Activated T-cell treated with anti-CD3 and anti-CD28 coated beads, Interleukin-2, amount 50 U/mL, for 4 hours (primary cell): ENCODE measurements around the gene TTLL13. TPM values are rescaled to one million over a fixed set of nuclear protein-coding genes. Genes with fewer than 3 reads are reported as not detected.

Source experiments
- ATAC-seq, 2 donors: fragments of 200-7000 bp; cut with Tn5 transposase; one replicate each; pipeline ENCODE4 v1.10.0; 2021
- DNase-seq: peaks from one replicate; pipeline ENCODE4 v3.0.0-alpha.2; 2020
- H3K27me3 Mint-ChIP-seq: one replicate; pipeline ENCODE4 v1.8.0; 2021; ENCODE audit warnings: low read depth, mixed read lengths
- H3K36me3 Mint-ChIP-seq: one replicate; pipeline ENCODE4 v1.8.0; 2022; ENCODE audit warnings: mixed read lengths; ENCODE audit not compliant: insufficient read depth
- H3K4me1 Mint-ChIP-seq: one replicate; pipeline ENCODE4 v1.8.0; 2021; ENCODE audit warnings: low read depth, mixed read lengths
- H3K4me3 Mint-ChIP-seq: one replicate; pipeline ENCODE4 v1.8.0; 2021; ENCODE audit warnings: mild to moderate bottlenecking, moderate library complexity, mixed read lengths
- H3K9me3 Mint-ChIP-seq: one replicate; pipeline ENCODE4 v1.8.0; 2021; ENCODE audit warnings: mixed read lengths
- total RNA-seq, 3 donors: library from RNA; stranded (reverse); gene quantifications; one replicate each; pipeline ENCODE4 v1.2.1, GENCODE V29; 2021

TTLL13 gene
- total RNA-seq, 3 donors from 2014 or later = 0.19 to 0.95 TPM; not detected in 1

GRCh38 chr15:90227336-90227735 is 22.0 kb upstream of the TTLL13 start:
- Mint-ChIP-seq H3K9me3 (no peaks in the 10 kb centered on the region), H3K4me1 (peaks cover 35% of the 10 kb centered on the region), H3K36me3 (peaks cover 25% of the 10 kb centered on the region), H3K4me3 (no peak overlapping the region), H3K27me3 (no peaks in the 10 kb centered on the region)
- ATAC-seq = no peak
- no peak for DNase-seq

- DNase-seq (no peak), ATAC-seq (no peak)
- Mint-ChIP-seq H3K4me1 (peaks cover 39% of the 10 kb centered on the region), H3K27me3 (no peaks in the 10 kb centered on the region), H3K36me3 (peaks cover 25% of the 10 kb centered on the region), H3K4me3 (no peak overlapping the region), H3K9me3 (no peaks in the 10 kb centered on the region)
These were observed 21.3 kb upstream of the TTLL13 start for GRCh38 chr15:90227816-90228772.

GRCh38 chr15:90228960-90229359 is 20.4 kb upstream of the TTLL13 start:
- Mint-ChIP-seq H3K27me3 (no peaks in the 10 kb centered on the region), H3K4me1 (peaks cover 39% of the 10 kb centered on the region), H3K36me3 (peaks cover 25% of the 10 kb centered on the region), H3K9me3 (no peaks in the 10 kb centered on the region), H3K4me3 (no peak overlapping the region)
- no peak for DNase-seq
- ATAC-seq = no peak

- H3K9me3 Mint-ChIP-seq = no peaks in the 10 kb centered on the region
- ATAC-seq = no peak
These were observed 19.3 kb upstream of the TTLL13 start for GRCh38 chr15:90230071-90230494.

GRCh38 chr15:90230610-90231009 is 18.7 kb upstream of the TTLL13 start:
- no peaks in the 10 kb centered on the region for H3K27me3 Mint-ChIP-seq
- H3K4me3 Mint-ChIP-seq = peak overlapping the region; percentile 94
- no peak for DNase-seq
- no peaks in the 10 kb centered on the region for H3K9me3 Mint-ChIP-seq
- peaks cover 49% of the 10 kb centered on the region for H3K4me1 Mint-ChIP-seq
- peaks cover 25% of the 10 kb centered on the region for H3K36me3 Mint-ChIP-seq
- ATAC-seq = no peak

More at GRCh38 chr15:90230071-90230494, 19.3 kb upstream of the TTLL13 start:
- no peaks in the 10 kb centered on the region for H3K27me3 Mint-ChIP-seq
- H3K36me3 Mint-ChIP-seq = peaks cover 25% of the 10 kb centered on the region
- DNase-seq = no peak
- H3K4me1 Mint-ChIP-seq = peaks cover 47% of the 10 kb centered on the region
- H3K4me3 Mint-ChIP-seq = peak overlapping the region; percentile 94

- peaks cover 49% of the 10 kb centered on the region for H3K4me1 Mint-ChIP-seq
- H3K4me3 Mint-ChIP-seq = peak overlapping the region; percentile 94
- no peaks in the 10 kb centered on the region for H3K9me3 Mint-ChIP-seq
- H3K36me3 Mint-ChIP-seq = peaks cover 25% of the 10 kb centered on the region
- DNase-seq (peak; percentile 66), ATAC-seq (peak; percentile 36 to 38)
- no peaks in the 10 kb centered on the region for H3K27me3 Mint-ChIP-seq
These were observed 18.0 kb upstream of the TTLL13 start for GRCh38 chr15:90231028-90232017.

- H3K9me3 Mint-ChIP-seq = no peaks in the 10 kb centered on the region
- no peak for ATAC-seq
- DNase-seq = no peak
- peaks cover 25% of the 10 kb centered on the region for H3K36me3 Mint-ChIP-seq
- H3K4me1 Mint-ChIP-seq = peaks cover 49% of the 10 kb centered on the region
- H3K4me3 Mint-ChIP-seq = peak overlapping the region; percentile 94
- H3K27me3 Mint-ChIP-seq = no peaks in the 10 kb centered on the region
These were observed 17.2 kb upstream of the TTLL13 start for GRCh38 chr15:90232196-90232595.

GRCh38 chr15:90232941-90233386 is 16.4 kb upstream of the TTLL13 start:
- Mint-ChIP-seq H3K27me3 (no peaks in the 10 kb centered on the region), H3K36me3 (peaks cover 26% of the 10 kb centered on the region), H3K9me3 (no peaks in the 10 kb centered on the region), H3K4me3 (peak overlapping the region; percentile 94), H3K4me1 (peaks cover 49% of the 10 kb centered on the region)
- ATAC-seq = no peak
- no peak for DNase-seq

GRCh38 chr15:90233387-90234095 is 15.8 kb upstream of the TTLL13 start, which contains the start of gene CIB1:
Gene CIB1 (minus strand): TSS chr15:90233941. CDS start chr15:90233885, 56 bp downstream.
- H3K4me1 Mint-ChIP-seq = peaks cover 49% of the 10 kb centered on the region

GRCh38 chr15:90234096-90234988 is 15.0 kb upstream of the TTLL13 start, which contains the start of gene GDPGP1:
Gene GDPGP1 (plus strand): TSS chr15:90234209. CDS start chr15:90240909, 6,700 bp downstream.
- peak within 1 kb of the TSS; percentile 94 for H3K4me3 Mint-ChIP-seq
- H3K36me3 Mint-ChIP-seq = peaks cover 24% of the 10 kb centered on the region
- ATAC-seq = peak; percentile 68 to 74
- DNase-seq = no peak
- H3K27me3 Mint-ChIP-seq = no peaks in the 10 kb centered on the region
- no peaks in the 10 kb centered on the region for H3K9me3 Mint-ChIP-seq
- peaks cover 44% of the 10 kb centered on the region for H3K4me1 Mint-ChIP-seq

More at GRCh38 chr15:90233387-90234095, 15.8 kb upstream of the TTLL13 start, which contains the start of gene CIB1:
- Mint-ChIP-seq H3K36me3 (peaks cover 28% of the 10 kb centered on the region), H3K27me3 (no peaks in the 10 kb centered on the region), H3K9me3 (no peaks in the 10 kb centered on the region), H3K4me3 (peak within 1 kb of the TSS; percentile 94)
- ATAC-seq = peak; percentile 89 to 92
- DNase-seq = peak; percentile 97

GRCh38 chr15:90239371-90239770 is 10.0 kb upstream of the TTLL13 start:
- Mint-ChIP-seq H3K27me3 (no peaks in the 10 kb centered on the region), H3K4me1 (peaks cover 9% of the 10 kb centered on the region), H3K9me3 (no peaks in the 10 kb centered on the region), H3K4me3 (no peak overlapping the region), H3K36me3 (peaks cover 17% of the 10 kb centered on the region)
- ATAC-seq (no peak), DNase-seq (no peak)

GRCh38 chr15:90240856-90241255 is 8.5 kb upstream of the TTLL13 start:
- Mint-ChIP-seq H3K9me3 (no peaks in the 10 kb centered on the region), H3K4me1 (no peaks in the 10 kb centered on the region), H3K27me3 (no peaks in the 10 kb centered on the region), H3K36me3 (peaks cover 15% of the 10 kb centered on the region), H3K4me3 (no peak overlapping the region)
- DNase-seq (no peak), ATAC-seq (no peak)
